ENCODE measurements around the gene PHOX2B.

DNA sequence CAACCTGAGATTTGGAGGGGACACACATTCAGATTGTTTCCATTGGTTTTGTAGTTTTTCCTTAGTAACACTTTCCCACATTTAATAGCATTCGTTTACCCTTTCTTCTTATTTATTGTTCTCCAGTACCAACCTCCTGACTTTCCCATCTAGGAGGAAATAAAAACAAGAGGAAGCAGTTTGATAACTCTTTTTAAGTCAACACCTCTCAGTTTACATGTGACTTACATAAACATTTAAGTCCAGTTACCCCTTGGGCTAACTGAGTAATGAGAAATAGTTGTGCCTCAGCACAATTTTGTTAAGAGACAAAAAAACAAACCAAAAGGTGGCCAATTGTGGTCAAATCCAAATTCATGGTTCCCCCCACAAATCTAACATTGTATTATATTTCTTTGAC lies 34.8 kb downstream of the PHOX2B start:
- TF ChIP-seq, protein P1, sequence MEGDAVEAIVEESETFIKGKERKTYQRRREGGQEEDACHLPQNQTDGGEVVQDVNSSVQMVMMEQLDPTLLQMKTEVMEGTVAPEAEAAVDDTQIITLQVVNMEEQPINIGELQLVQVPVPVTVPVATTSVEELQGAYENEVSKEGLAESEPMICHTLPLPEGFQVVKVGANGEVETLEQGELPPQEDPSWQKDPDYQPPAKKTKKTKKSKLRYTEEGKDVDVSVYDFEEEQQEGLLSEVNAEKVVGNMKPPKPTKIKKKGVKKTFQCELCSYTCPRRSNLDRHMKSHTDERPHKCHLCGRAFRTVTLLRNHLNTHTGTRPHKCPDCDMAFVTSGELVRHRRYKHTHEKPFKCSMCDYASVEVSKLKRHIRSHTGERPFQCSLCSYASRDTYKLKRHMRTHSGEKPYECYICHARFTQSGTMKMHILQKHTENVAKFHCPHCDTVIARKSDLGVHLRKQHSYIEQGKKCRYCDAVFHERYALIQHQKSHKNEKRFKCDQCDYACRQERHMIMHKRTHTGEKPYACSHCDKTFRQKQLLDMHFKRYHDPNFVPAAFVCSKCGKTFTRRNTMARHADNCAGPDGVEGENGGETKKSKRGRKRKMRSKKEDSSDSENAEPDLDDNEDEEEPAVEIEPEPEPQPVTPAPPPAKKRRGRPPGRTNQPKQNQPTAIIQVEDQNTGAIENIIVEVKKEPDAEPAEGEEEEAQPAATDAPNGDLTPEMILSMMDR (conservative IDR thresholded peaks at IDR 0.05; ENCODE audit: low read depth, low read length), result no peak
- no peak for TF ChIP-seq EZH2 (IDR thresholded peaks at IDR 0.05; ENCODE audit: borderline replicate concordance, low read depth, low read length, poor library complexity, severe bottlenecking)

Data from A673 (cell line).